Activated CD4-positive, CD25-positive, alpha-beta regulatory T cell treated with anti-CD3 and anti-CD28 coated beads, Interleukin-2, amount 50 U/mL, for 24 hours (primary cell): ENCODE measurements around the gene DENND4B.

ENCODE experiments used
- ATAC-seq, 2 donors: fragments of 150-1000 bp; cut with Tn5 transposase; one replicate each; pipeline ENCODE4 v1.10.0; 2021; ENCODE audit warnings: mild to moderate bottlenecking in 1 of 2, moderate library complexity in 1 of 2

DENND4B gene

GRCh38 chr1:153882296-153882912, 64.1 kb downstream of the DENND4B start:
- no peak for ATAC-seq

GRCh38 chr1:153881751-153882150, 64.8 kb downstream of the DENND4B start:
- no peak for ATAC-seq

DNA sequence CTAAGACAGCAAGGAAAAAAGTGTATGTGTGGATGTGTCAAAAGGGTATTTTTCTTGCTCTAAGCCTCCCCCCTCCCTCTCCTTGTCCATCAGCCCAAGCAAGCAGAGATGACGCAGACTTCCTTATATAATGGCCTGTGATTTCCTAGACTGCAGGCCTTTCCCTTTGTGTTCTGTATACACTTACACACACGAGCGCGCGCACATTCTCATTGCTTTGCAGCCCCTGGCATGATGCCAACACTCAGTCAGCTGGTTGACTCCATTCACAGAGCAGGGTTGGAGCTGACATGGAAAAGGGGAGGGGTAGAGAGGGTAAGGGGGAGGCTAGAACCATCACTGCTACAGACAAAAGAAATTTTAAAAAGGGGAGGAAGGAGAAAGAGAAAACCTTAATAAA, 65.6 kb downstream of the DENND4B start:
- no peak for ATAC-seq

DNA sequence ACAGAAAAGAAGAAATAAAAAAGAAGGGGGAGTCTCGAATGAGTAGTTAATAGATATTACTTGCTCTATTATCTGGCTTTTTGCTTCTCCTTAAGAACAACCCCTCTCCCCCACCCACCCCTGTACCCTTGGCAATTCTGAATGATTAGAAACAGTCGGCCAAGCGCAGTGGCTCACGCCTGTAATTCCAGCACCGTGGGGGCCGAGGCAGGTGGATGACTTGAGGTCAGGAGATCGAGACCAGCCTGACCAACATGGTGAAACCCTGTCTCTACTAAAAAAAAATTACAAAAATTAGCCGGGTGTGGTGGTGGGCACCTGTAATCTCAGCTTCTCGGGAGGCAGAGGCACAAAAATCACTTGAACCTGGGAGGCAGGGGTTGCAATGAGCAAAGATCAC, 66.5 kb downstream of the DENND4B start:
- no peak for ATAC-seq
